HG03457 (cell line): ENCODE results near the gene LIMK2.
"Not testable (repeated sequence)": the region's sequence is repeated elsewhere in the genome, so short reads cannot be mapped to it uniquely, and the experiment has no call there.

Experiments used
- ATAC-seq: cut with Tn5 transposase; IDR thresholded peaks from one replicate; pipeline ENCODE4 v1.9.1; 2021; ENCODE audit warnings: moderate number of reproducible peaks; ENCODE audit not compliant: unreplicated experiment

Gene LIMK2

GRCh38 chr22:31211862-31212730 is at the start of gene LIMK2:
Gene LIMK2, plus strand, starts transcription at chr22:31212298. Its CDS starts 111 bp downstream, at chr22:31212409.
- ATAC-seq: no peak

- no peak for ATAC-seq
Observed at GRCh38 chr22:31170971-31171370, 41.1 kb upstream of the LIMK2 start.

- not testable (repeated sequence) for ATAC-seq
Observed at GRCh38 chr22:31171734-31172133, 40.4 kb upstream of the LIMK2 start.

- ATAC-seq: no peak
Observed at GRCh38 chr22:31173386-31174145, 38.5 kb upstream of the LIMK2 start.

- no peak for ATAC-seq
Observed at GRCh38 chr22:31176923-31177322, 35.2 kb upstream of the LIMK2 start.

- ATAC-seq: no peak
Observed at GRCh38 chr22:31177420-31178162, 34.5 kb upstream of the LIMK2 start.

- ATAC-seq: no peak
Observed at GRCh38 chr22:31178859-31179258, 33.2 kb upstream of the LIMK2 start.

GRCh38 chr22:31179345-31179744 is 32.8 kb upstream of the LIMK2 start:
- no peak for ATAC-seq

GRCh38 chr22:31184015-31184414 is 28.1 kb upstream of the LIMK2 start:
- no peak for ATAC-seq

GRCh38 chr22:31185056-31185455 is 27.0 kb upstream of the LIMK2 start:
- ATAC-seq: no peak

GRCh38 chr22:31187627-31188026 is 24.5 kb upstream of the LIMK2 start:
- no peak for ATAC-seq

- no peak for ATAC-seq
Observed at GRCh38 chr22:31192513-31192912, 19.6 kb upstream of the LIMK2 start.

- no peak for ATAC-seq
Observed at GRCh38 chr22:31193092-31193491, 19.0 kb upstream of the LIMK2 start.

GRCh38 chr22:31194681-31195080 is 17.4 kb upstream of the LIMK2 start:
- ATAC-seq: not testable (repeated sequence)

GRCh38 chr22:31199187-31199586 is 12.9 kb upstream of the LIMK2 start:
- ATAC-seq: no peak

GRCh38 chr22:31204352-31204984 is 7.6 kb upstream of the LIMK2 start:
- not testable (repeated sequence) for ATAC-seq

- ATAC-seq: not testable (repeated sequence)
Observed at GRCh38 chr22:31205059-31205458, 7.0 kb upstream of the LIMK2 start.

- ATAC-seq: not testable (repeated sequence)
Observed at GRCh38 chr22:31206460-31206859, 5.6 kb upstream of the LIMK2 start.

- no peak for ATAC-seq
Observed at GRCh38 chr22:31206896-31207687, 5.0 kb upstream of the LIMK2 start.
